Measurements from ENCODE around the gene MARCHF11. TPM values are rescaled to one million over a fixed set of nuclear protein-coding genes. Genes with fewer than 3 reads are reported as not detected.

The MARCHF11 gene
- total RNA-seq, 1 experiment from 2014 or later, result not detected

DNA sequence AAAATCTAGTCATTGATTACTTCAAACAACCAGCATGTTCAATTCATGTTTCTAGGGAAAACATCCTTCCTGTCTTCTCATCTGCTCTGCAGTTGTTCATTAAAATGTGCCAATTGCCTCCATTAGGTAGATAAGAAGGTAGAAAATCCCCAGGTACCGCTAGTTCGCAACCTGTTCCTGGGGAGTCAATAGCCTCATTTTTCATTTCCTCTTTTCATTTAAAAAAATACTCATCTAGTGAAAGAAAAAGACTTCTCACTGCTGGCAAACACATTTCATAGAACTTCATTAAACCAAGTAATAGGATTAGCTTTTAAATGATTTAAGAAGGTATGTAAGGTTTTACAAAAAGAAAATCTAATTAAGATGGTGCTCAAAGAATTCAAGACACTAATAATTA, 113.3 kb downstream of the MARCHF11 start:
- in situ Hi-C loops (cut with HindIII; ENCODE audit: low pct_unique_long_range_greater_than_20kb, low sequenced_read_pairs) (no loop called here), intact Hi-C loops (cut with micrococcal nuclease; ENCODE audit: unreplicated experiment) (no loop called here)
- no peak overlapping the region for H3K4me3 ChIP-seq (ENCODE audit: low read depth in 2 of 2, low read length in 2 of 2)
- H3K9me3 ChIP-seq (ENCODE audit: control insufficient read depth, insufficient read depth, low read depth, low read length), result no peaks in the 10 kb centered on the region
- no peaks in the 10 kb centered on the region for H3K27me3 ChIP-seq (ENCODE audit: control insufficient read depth, insufficient read depth, low read length)
- no TSS peak for BruUV-seq (replicated peaks)
- no peak overlapping the region for H3K27ac ChIP-seq (ENCODE audit: low read length)
- ChIA-PET CTCF (no interaction called here), POLR2A (no interaction called here)
- no peaks in the 10 kb centered on the region for H3K36me3 ChIP-seq (ENCODE audit: control insufficient read depth, insufficient read depth, low read length)
- DNase-seq (ENCODE audit: low read depth, low spot score) (no peak), ATAC-seq (no peak)
- H3K4me1 ChIP-seq (ENCODE audit: control insufficient read depth, insufficient read depth, low read length), result no peaks in the 10 kb centered on the region
- TF ChIP-seq, protein P1, sequence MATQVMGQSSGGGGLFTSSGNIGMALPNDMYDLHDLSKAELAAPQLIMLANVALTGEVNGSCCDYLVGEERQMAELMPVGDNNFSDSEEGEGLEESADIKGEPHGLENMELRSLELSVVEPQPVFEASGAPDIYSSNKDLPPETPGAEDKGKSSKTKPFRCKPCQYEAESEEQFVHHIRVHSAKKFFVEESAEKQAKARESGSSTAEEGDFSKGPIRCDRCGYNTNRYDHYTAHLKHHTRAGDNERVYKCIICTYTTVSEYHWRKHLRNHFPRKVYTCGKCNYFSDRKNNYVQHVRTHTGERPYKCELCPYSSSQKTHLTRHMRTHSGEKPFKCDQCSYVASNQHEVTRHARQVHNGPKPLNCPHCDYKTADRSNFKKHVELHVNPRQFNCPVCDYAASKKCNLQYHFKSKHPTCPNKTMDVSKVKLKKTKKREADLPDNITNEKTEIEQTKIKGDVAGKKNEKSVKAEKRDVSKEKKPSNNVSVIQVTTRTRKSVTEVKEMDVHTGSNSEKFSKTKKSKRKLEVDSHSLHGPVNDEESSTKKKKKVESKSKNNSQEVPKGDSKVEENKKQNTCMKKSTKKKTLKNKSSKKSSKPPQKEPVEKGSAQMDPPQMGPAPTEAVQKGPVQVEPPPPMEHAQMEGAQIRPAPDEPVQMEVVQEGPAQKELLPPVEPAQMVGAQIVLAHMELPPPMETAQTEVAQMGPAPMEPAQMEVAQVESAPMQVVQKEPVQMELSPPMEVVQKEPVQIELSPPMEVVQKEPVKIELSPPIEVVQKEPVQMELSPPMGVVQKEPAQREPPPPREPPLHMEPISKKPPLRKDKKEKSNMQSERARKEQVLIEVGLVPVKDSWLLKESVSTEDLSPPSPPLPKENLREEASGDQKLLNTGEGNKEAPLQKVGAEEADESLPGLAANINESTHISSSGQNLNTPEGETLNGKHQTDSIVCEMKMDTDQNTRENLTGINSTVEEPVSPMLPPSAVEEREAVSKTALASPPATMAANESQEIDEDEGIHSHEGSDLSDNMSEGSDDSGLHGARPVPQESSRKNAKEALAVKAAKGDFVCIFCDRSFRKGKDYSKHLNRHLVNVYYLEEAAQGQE (IDR thresholded peaks at IDR 0.05; ENCODE audit: insufficient read depth in 1 of 2, low read depth in 2 of 2, low read length in 1 of 2), result no peak
- TF ChIP-seq TCF7L2 (IDR thresholded peaks at IDR 0.05; ENCODE audit: low read depth, low read length) (no peak), SIN3A (IDR thresholded peaks at IDR 0.05; ENCODE audit: borderline replicate concordance, insufficient read depth, low read depth, low read length) (no peak), POLR2AphosphoS5 (IDR thresholded peaks at IDR 0.05; ENCODE audit: low read depth, low read length) (no peak)
- TF ChIP-seq, protein P2, sequence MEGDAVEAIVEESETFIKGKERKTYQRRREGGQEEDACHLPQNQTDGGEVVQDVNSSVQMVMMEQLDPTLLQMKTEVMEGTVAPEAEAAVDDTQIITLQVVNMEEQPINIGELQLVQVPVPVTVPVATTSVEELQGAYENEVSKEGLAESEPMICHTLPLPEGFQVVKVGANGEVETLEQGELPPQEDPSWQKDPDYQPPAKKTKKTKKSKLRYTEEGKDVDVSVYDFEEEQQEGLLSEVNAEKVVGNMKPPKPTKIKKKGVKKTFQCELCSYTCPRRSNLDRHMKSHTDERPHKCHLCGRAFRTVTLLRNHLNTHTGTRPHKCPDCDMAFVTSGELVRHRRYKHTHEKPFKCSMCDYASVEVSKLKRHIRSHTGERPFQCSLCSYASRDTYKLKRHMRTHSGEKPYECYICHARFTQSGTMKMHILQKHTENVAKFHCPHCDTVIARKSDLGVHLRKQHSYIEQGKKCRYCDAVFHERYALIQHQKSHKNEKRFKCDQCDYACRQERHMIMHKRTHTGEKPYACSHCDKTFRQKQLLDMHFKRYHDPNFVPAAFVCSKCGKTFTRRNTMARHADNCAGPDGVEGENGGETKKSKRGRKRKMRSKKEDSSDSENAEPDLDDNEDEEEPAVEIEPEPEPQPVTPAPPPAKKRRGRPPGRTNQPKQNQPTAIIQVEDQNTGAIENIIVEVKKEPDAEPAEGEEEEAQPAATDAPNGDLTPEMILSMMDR (IDR thresholded peaks at IDR 0.05), result no peak

DNA sequence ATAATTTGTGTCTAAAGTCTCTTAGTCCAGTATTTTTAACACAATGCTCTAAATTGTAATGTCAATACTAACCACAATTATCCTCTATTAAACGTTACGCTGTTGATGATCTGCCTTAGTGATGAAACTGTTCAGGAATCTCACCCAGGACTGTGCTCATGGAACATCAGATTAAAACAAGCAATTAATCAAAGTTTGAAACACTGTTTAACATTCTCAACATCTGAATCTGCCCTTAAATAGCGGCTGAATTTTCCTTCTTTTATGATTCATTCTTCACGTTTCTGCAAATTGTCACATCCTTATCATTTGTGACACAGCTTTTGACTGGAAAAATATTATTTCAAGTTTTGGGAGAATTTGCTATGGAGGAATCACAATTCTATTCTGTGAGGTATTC, 113.8 kb downstream of the MARCHF11 start:
- H3K9me3 ChIP-seq (ENCODE audit: control insufficient read depth, insufficient read depth, low read depth, low read length), result no peaks in the 10 kb centered on the region
- in situ Hi-C loops (cut with HindIII; ENCODE audit: low pct_unique_long_range_greater_than_20kb, low sequenced_read_pairs), result no loop called here
- H3K4me3 ChIP-seq (ENCODE audit: low read depth in 2 of 2, low read length in 2 of 2), result no peak overlapping the region
- H3K27ac ChIP-seq (ENCODE audit: low read length), result no peak overlapping the region
- no peak for DNase-seq (ENCODE audit: low read depth, low spot score)
- TF ChIP-seq TCF7L2 (IDR thresholded peaks at IDR 0.05; ENCODE audit: low read depth, low read length) (no peak), SIN3A (IDR thresholded peaks at IDR 0.05; ENCODE audit: borderline replicate concordance, insufficient read depth, low read depth, low read length) (no peak), POLR2AphosphoS5 (IDR thresholded peaks at IDR 0.05; ENCODE audit: low read depth, low read length) (no peak)
- TF ChIP-seq, protein P2 (IDR thresholded peaks at IDR 0.05), result no peak
- TF ChIP-seq, protein P1 (IDR thresholded peaks at IDR 0.05; ENCODE audit: insufficient read depth in 1 of 2, low read depth in 2 of 2, low read length in 1 of 2), result no peak
- H3K4me1 ChIP-seq (ENCODE audit: control insufficient read depth, insufficient read depth, low read length), result no peaks in the 10 kb centered on the region
- no peak for ATAC-seq
- intact Hi-C loops (cut with micrococcal nuclease; ENCODE audit: unreplicated experiment), result no loop called here
- no peaks in the 10 kb centered on the region for H3K36me3 ChIP-seq (ENCODE audit: control insufficient read depth, insufficient read depth, low read length)
- CTCF ChIA-PET, result no interaction called here
- no peaks in the 10 kb centered on the region for H3K27me3 ChIP-seq (ENCODE audit: control insufficient read depth, insufficient read depth, low read length)
- BruUV-seq (replicated peaks), result no TSS peak
- POLR2A ChIA-PET, result no interaction called here

Measured in Panc1 (cell line).